Measurements from ENCODE around the gene GABRB1. TPM values are rescaled to one million over a fixed set of nuclear protein-coding genes. Genes with fewer than 3 reads are reported as not detected.

GABRB1 gene
- under 1 TPM in 1 of 4 donors, not detected in 3; 0.13 TPM for total RNA-seq

GRCh38 chr4:47031011-47031678 lies at the start of gene GABRB1:
Gene GABRB1 (plus strand): TSS chr4:47031567.
- H3K27ac ChIP-seq (replicated peaks in 1 of 4) = no peak within 1 kb of the TSS
- TF ChIP-seq POLR2AphosphoS5 (IDR thresholded peaks at IDR 0.05) (peak in 1 of 2 donors; percentile 16), EP300 (IDR thresholded peaks at IDR 0.05) (no peak), POLR2A (IDR thresholded peaks at IDR 0.05; ENCODE audit: low read depth) (no peak)
- TF ChIP-seq, protein P1, sequence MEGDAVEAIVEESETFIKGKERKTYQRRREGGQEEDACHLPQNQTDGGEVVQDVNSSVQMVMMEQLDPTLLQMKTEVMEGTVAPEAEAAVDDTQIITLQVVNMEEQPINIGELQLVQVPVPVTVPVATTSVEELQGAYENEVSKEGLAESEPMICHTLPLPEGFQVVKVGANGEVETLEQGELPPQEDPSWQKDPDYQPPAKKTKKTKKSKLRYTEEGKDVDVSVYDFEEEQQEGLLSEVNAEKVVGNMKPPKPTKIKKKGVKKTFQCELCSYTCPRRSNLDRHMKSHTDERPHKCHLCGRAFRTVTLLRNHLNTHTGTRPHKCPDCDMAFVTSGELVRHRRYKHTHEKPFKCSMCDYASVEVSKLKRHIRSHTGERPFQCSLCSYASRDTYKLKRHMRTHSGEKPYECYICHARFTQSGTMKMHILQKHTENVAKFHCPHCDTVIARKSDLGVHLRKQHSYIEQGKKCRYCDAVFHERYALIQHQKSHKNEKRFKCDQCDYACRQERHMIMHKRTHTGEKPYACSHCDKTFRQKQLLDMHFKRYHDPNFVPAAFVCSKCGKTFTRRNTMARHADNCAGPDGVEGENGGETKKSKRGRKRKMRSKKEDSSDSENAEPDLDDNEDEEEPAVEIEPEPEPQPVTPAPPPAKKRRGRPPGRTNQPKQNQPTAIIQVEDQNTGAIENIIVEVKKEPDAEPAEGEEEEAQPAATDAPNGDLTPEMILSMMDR (IDR thresholded peaks at IDR 0.05) = no peak
- WGBS = 9% methylated on average over 20 of the region's 20 CpGs
- no peaks in the 10 kb centered on the region for H3K9me3 ChIP-seq
- peaks cover 0 to 29% (median 8%) of the 10 kb centered on the region in 4 donors for H3K27me3 ChIP-seq
- H3K4me3 ChIP-seq = peak within 1 kb of the TSS; percentile 42 to 52 (median 47)
- no peak for DNase-seq (ENCODE audit: extremely low spot score)
- H3K36me3 ChIP-seq = no peaks in the 10 kb centered on the region
- peaks cover 4 to 20% (median 17%) of the 10 kb centered on the region in 4 donors for H3K4me1 ChIP-seq
- intact Hi-C loops (cut with DNase I) = loop anchor here (10.0 kb wide), 1 partner anchor 186 kb away; no protein-coding TSS in a partner anchor

DNA sequence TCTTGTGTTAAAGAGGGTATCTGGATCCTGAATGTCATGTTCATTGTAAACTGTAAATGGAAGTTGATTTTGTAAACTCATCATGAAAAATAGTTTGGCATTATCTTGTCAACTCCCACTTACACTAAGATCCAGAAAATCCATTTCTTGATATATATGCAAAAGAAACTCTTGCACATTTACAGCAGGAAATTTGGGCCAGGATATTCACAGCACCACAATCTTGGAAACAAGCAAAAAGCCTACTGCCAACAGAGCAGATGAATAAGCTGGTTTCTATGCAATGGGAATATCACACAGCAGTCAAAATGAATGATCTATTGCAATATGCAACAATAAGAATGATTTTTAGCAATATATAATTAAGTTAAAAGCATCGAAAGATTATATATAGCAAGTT lies 46.6 kb upstream of the GABRB1 start:
- no peak for TF ChIP-seq EP300 (IDR thresholded peaks at IDR 0.05)
- TF ChIP-seq POLR2AphosphoS5 (IDR thresholded peaks at IDR 0.05) = no peak
- no peak for TF ChIP-seq POLR2A (IDR thresholded peaks at IDR 0.05; ENCODE audit: low read depth)
- TF ChIP-seq, protein P1 (IDR thresholded peaks at IDR 0.05) = no peak
- intact Hi-C loops (cut with DNase I) = no loop called here
- Histone ChIP-seq H3K9me3 (no peaks in the 10 kb centered on the region), H3K36me3 (no peaks in the 10 kb centered on the region), H3K27ac (replicated peaks in 1 of 4) (no peak overlapping the region), H3K27me3 (no peaks in the 10 kb centered on the region), H3K4me3 (no peak overlapping the region), H3K4me1 (no peaks in the 10 kb centered on the region)
- no peak for DNase-seq (ENCODE audit: extremely low spot score)
- WGBS = 94% methylated on average over 1 of the region's 1 CpG

- WGBS = 58% methylated on average over 3 of the region's 3 CpGs
- H3K27me3 ChIP-seq = peaks cover 0 to 16% (median 0%) of the 10 kb centered on the region in 4 donors
- no peak overlapping the region for H3K4me3 ChIP-seq
- H3K36me3 ChIP-seq = no peaks in the 10 kb centered on the region
- H3K4me1 ChIP-seq = no peaks in the 10 kb centered on the region
- no peaks in the 10 kb centered on the region for H3K9me3 ChIP-seq
- TF ChIP-seq, protein P1 (IDR thresholded peaks at IDR 0.05) = no peak
- TF ChIP-seq POLR2A (IDR thresholded peaks at IDR 0.05; ENCODE audit: low read depth) (no peak), POLR2AphosphoS5 (IDR thresholded peaks at IDR 0.05) (no peak), EP300 (IDR thresholded peaks at IDR 0.05) (no peak)
- DNase-seq (ENCODE audit: extremely low spot score) = no peak
- intact Hi-C loops (cut with DNase I) = no loop called here
- H3K27ac ChIP-seq (replicated peaks in 1 of 4) = no peak overlapping the region
Measured at GRCh38 chr4:46986922-46987638, 44.3 kb upstream of the GABRB1 start.

- H3K4me1 ChIP-seq = peaks cover 0 to 15% (median 14%) of the 10 kb centered on the region in 4 donors
- H3K27me3 ChIP-seq = peaks cover 0 to 50% (median 5%) of the 10 kb centered on the region in 4 donors
- TF ChIP-seq POLR2AphosphoS5 (IDR thresholded peaks at IDR 0.05) (no peak), POLR2A (IDR thresholded peaks at IDR 0.05; ENCODE audit: low read depth) (no peak), EP300 (IDR thresholded peaks at IDR 0.05) (no peak)
- TF ChIP-seq, protein P1 (IDR thresholded peaks at IDR 0.05) = no peak
- no peaks in the 10 kb centered on the region for H3K9me3 ChIP-seq
- 18% methylated on average over 6 of the region's 9 CpGs for WGBS
- no peak overlapping the region for H3K27ac ChIP-seq (replicated peaks in 1 of 4)
- no peak overlapping the region for H3K4me3 ChIP-seq
- intact Hi-C loops (cut with DNase I) = no loop called here
- H3K36me3 ChIP-seq = no peaks in the 10 kb centered on the region
- DNase-seq (ENCODE audit: extremely low spot score) = no peak
Measured at GRCh38 chr4:46992338-46992737, 39.0 kb upstream of the GABRB1 start.
